Measurements from ENCODE around the gene ALDH3B2. TPM values are rescaled to one million over a fixed set of nuclear protein-coding genes. Genes with fewer than 3 reads are reported as not detected.

The ALDH3B2 gene
- total RNA-seq, 3 donors from 2014 or later = 0.29 to 0.48 TPM; not detected in 1

DNA sequence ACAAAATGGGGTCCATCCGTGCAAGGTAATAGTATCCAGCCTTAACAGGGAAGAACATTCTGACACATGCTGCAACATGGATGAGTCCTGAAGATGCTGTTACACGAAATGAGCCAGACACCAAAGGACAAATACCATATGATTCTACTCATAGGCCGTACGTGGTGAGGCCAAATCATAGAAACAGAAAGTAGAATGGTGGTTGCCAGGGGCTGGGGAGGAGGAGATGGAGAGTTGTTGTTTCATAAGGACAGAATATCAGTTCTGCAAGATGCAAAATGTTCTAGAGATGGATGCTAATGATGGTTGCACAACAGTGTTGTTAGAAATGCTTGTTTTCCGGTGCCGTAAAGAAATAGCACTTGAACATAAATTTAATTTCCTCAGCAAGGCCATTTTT lies 37.5 kb downstream of the ALDH3B2 start:
- no peaks in the 10 kb centered on the region for H3K36me3 ChIP-seq (ENCODE audit: low read depth)
- ATAC-seq = no peak
- no peaks in the 10 kb centered on the region for H3K9me3 ChIP-seq
- DNase-seq = no peak
- peaks cover 10% of the 10 kb centered on the region for H3K4me1 ChIP-seq (ENCODE audit: low read depth)
- TF ChIP-seq, protein P1, sequence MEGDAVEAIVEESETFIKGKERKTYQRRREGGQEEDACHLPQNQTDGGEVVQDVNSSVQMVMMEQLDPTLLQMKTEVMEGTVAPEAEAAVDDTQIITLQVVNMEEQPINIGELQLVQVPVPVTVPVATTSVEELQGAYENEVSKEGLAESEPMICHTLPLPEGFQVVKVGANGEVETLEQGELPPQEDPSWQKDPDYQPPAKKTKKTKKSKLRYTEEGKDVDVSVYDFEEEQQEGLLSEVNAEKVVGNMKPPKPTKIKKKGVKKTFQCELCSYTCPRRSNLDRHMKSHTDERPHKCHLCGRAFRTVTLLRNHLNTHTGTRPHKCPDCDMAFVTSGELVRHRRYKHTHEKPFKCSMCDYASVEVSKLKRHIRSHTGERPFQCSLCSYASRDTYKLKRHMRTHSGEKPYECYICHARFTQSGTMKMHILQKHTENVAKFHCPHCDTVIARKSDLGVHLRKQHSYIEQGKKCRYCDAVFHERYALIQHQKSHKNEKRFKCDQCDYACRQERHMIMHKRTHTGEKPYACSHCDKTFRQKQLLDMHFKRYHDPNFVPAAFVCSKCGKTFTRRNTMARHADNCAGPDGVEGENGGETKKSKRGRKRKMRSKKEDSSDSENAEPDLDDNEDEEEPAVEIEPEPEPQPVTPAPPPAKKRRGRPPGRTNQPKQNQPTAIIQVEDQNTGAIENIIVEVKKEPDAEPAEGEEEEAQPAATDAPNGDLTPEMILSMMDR (IDR thresholded peaks at IDR 0.05) = no peak
- H3K4me3 ChIP-seq = no peak overlapping the region
- intact Hi-C loops (cut with DNase I, micrococcal nuclease) = no loop called here

- Histone ChIP-seq H3K9me3 (no peaks in the 10 kb centered on the region), H3K36me3 (ENCODE audit: low read depth) (no peaks in the 10 kb centered on the region), H3K4me1 (ENCODE audit: low read depth) (peaks cover 19% of the 10 kb centered on the region), H3K4me3 (no peak overlapping the region)
- no peak for ATAC-seq
- intact Hi-C loops (cut with DNase I, micrococcal nuclease) = no loop called here
- DNase-seq = no peak
- TF ChIP-seq, protein P1 (IDR thresholded peaks at IDR 0.05) = no peak
Observed at GRCh38 chr11:67635231-67635521, 39.2 kb downstream of the ALDH3B2 start.

DNA sequence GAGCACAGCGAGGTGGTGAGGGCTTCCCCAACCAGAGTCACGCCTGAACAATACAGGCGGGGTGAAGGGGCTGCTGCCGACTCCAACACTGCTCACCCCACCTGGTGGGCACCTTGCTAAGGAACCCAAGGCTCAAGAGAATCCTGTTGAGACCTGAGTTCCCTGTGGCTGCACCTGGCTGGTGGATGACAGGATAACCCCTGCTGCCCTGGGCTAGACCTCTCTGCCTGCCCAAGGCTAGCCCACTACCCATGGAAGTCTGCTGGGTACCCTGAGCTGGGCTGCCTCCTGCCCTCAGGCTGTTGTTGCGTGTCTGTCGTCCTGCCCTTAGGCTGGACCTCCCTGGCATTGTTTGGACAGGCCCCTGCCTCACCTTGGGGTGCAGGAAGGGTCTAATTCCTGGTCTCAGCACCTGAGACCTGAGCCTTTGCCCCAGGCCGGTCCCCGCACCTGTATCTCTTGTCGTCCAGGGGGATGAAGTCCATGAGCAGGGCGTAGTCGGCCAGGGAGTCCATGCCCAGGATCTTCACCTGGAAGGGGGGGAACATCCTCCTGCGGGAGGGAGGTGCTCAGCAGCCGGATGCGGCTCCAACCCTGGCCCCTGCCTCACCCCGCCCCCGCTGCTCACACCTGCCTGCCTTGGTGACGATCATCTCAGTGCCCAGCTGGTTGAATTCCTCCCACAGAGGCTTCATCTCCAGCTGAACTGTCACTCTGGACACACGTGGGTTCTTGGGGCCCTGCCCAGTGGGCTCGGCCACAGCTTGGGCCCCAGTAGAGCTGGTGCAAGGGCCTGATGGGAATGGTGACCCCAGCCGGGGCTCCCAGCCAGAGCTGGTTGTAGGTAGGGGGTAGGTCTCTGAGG lies 39.8 kb downstream of the ALDH3B2 start:
- Histone ChIP-seq H3K36me3 (ENCODE audit: low read depth) (no peaks in the 10 kb centered on the region), H3K4me1 (ENCODE audit: low read depth) (peaks cover 19% of the 10 kb centered on the region), H3K4me3 (no peak overlapping the region), H3K9me3 (no peaks in the 10 kb centered on the region)
- DNase-seq = peak in 2 of 3 donors; percentile 79 to 83
- intact Hi-C loops (cut with DNase I, micrococcal nuclease) = no loop called here
- peak; percentile 22 for ATAC-seq
- TF ChIP-seq, protein P1 (IDR thresholded peaks at IDR 0.05) = no peak

DNA sequence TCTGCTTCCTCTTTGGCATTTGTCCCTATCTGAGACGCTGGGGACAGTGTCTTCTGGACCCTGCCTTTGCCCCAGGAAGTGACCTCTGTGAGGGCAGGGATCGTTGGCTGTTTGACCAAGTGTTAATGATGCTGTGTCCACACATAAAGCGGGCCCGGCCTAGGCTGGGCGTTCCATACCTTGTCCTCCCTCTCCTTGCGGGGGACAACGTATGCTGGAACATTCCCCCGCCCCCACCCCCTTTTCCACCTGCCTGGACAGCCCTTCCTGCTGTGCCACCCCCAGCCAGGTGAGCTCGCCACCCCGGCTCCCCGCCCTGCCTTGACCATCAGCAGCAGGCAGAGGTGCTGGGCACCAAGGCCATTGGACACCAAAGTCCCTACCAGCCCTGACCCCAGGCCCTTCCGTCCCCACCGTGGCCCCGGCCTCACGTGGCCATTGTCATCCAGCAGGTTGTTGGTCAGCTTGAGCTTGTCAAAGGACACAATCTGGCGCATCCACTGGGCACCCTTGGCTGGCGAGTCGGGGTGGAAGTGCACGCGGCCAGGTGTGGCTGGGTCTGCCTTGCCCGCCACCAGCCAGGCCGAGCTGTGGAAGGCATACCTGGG lies 40.6 kb downstream of the ALDH3B2 start:
- no peak for ATAC-seq
- Histone ChIP-seq H3K4me1 (ENCODE audit: low read depth) (peaks cover 23% of the 10 kb centered on the region), H3K36me3 (ENCODE audit: low read depth) (no peaks in the 10 kb centered on the region), H3K9me3 (no peaks in the 10 kb centered on the region), H3K4me3 (no peak overlapping the region)
- TF ChIP-seq, protein P1 (IDR thresholded peaks at IDR 0.05) = no peak
- DNase-seq = peak in 1 of 3 donors; percentile 68
- intact Hi-C loops (cut with DNase I, micrococcal nuclease) = no loop called here

DNA sequence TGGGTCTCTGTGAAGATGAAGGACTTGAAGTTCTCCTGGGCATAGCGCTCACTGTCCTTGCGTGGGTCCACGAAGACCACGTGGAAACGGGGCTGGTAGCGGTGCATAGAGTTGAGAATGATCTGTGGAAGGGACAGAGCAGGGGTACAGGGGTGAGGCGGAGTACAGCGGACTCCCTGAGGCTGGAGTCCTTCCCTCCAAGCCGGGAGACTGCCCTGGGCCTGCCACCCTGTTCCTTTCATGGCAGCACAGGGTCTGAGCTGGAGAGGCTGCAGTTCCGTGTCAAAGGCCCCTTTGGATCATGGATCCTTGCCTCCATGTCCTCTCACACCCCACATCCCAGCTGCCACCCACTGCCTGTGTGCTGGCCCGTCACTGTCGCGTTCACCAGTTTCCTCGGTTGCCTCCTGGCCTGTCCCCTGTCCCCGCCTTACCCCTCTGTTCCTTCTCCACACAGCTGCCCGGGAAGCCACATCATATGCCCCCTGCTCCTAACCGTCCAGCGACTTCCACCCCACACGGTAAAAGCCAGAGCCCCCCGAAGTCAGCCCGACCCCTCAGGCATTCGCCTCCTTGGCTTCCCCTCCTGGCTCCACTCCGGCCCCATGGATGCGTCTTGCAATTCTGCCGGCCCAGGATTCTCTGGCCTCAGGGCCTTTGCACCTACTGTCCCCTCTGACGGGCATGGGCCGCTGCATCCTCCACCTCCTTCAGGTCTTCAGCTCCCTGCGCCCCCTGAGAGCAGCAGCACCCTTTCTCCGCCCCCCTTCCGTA lies 41.3 kb downstream of the ALDH3B2 start:
- H3K4me3 ChIP-seq = no peak overlapping the region
- no peaks in the 10 kb centered on the region for H3K9me3 ChIP-seq
- no peaks in the 10 kb centered on the region for H3K36me3 ChIP-seq (ENCODE audit: low read depth)
- ATAC-seq (no peak), DNase-seq (peak in 2 of 3 donors; percentile 40 to 58)
- TF ChIP-seq, protein P1 (IDR thresholded peaks at IDR 0.05) = no peak
- intact Hi-C loops (cut with DNase I, micrococcal nuclease) = no loop called here
- H3K4me1 ChIP-seq (ENCODE audit: low read depth) = peaks cover 27% of the 10 kb centered on the region

All from mucosa of descending colon (tissue), 3 donors.